Ovary (tissue), 3 donors: ENCODE measurements around the gene ATP1A4.

ENCODE experiments used
- EP300 ChIP-seq: sonication (generic); formaldehyde crosslinking; IDR thresholded peaks from one replicate; pipeline ENCODE4 v1.6.1; 2017; ENCODE audit warnings: antibody characterized with exemption
- POLR2A ChIP-seq: fragments of 450-650 bp; IDR thresholded peaks from one replicate; pipeline ENCODE4 v1.6.1; 2017; ENCODE audit warnings: antibody characterized with exemption, mild to moderate bottlenecking, moderate library complexity
- TF ChIP-seq, protein P1 (sequence below), 3 donors: fragments of 450-650 bp in 2 of 3; fragments of 200-600 bp in 1 of 3; IDR thresholded peaks; one replicate each; pipeline versions ENCODE4 v1.5.1 to v1.8.0; 2016 to 2022; ENCODE audit warnings: antibody characterized with exemption in 3 of 3, mild to moderate bottlenecking in 1 of 3
- donor health status: DM: no; HTN: no; CAD: no.

DNA sequence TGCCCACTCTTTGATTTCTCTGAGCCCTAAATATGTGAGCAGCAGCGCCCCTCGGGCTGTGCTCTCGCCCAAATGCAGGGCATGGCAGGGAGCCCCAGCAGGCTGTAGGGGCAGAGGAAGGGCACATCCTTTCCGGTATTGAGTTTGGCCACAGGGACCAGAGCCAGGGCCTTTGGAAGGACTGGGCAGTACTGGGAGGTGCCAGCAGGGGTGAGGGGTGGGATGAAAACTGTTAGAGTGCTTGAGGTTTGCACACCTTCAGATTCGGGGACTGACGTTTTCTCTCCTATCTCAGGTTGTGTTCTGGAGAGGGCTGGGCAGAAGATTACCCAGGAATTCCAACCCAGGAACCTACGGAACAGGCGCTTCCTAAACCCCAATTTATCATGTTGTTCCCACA, 38.0 kb upstream of the ATP1A4 start:
- TF ChIP-seq, protein P1, sequence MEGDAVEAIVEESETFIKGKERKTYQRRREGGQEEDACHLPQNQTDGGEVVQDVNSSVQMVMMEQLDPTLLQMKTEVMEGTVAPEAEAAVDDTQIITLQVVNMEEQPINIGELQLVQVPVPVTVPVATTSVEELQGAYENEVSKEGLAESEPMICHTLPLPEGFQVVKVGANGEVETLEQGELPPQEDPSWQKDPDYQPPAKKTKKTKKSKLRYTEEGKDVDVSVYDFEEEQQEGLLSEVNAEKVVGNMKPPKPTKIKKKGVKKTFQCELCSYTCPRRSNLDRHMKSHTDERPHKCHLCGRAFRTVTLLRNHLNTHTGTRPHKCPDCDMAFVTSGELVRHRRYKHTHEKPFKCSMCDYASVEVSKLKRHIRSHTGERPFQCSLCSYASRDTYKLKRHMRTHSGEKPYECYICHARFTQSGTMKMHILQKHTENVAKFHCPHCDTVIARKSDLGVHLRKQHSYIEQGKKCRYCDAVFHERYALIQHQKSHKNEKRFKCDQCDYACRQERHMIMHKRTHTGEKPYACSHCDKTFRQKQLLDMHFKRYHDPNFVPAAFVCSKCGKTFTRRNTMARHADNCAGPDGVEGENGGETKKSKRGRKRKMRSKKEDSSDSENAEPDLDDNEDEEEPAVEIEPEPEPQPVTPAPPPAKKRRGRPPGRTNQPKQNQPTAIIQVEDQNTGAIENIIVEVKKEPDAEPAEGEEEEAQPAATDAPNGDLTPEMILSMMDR (IDR thresholded peaks at IDR 0.05), result no peak
- TF ChIP-seq POLR2A (no peak), EP300 (no peak)
